Trophoblast cell (in vitro differentiated cells and primary cell): Measurements from ENCODE around the gene TUBGCP2.

Experiments used
- DNase-seq, 2 donors: peaks; one replicate each; pipeline ENCODE4 v3.0.0-alpha.2; 2016
- H2AFZ ChIP-seq: 2 replicates; pipeline ENCODE4 v1.6.1; 2013; ENCODE audit warnings: low read length, moderate library complexity, mild to moderate bottlenecking; ENCODE audit not compliant: insufficient read depth, poor library complexity
- H2AK5ac ChIP-seq: 2 replicates; pipeline ENCODE4 v1.6.1; 2013; ENCODE audit warnings: mild to moderate bottlenecking, low read length
- H2BK120ac ChIP-seq: 2 replicates; pipeline ENCODE4 v1.6.1; 2013; ENCODE audit warnings: low read length, mild to moderate bottlenecking, moderate library complexity; ENCODE audit not compliant: insufficient read depth, poor library complexity
- H2BK12ac ChIP-seq: 2 replicates; pipeline ENCODE4 v1.6.1; 2013; ENCODE audit warnings: mild to moderate bottlenecking, low read length, moderate library complexity
- H2BK5ac ChIP-seq: 2 replicates; pipeline ENCODE4 v1.6.1; 2013; ENCODE audit warnings: low read length, low read depth, moderate library complexity, mild to moderate bottlenecking; ENCODE audit not compliant: poor library complexity
- H3K14ac ChIP-seq: 2 replicates; pipeline ENCODE4 v1.6.1; 2013; ENCODE audit warnings: mild to moderate bottlenecking, low read length
- H3K18ac ChIP-seq: 2 replicates; pipeline ENCODE4 v1.6.1; 2013; ENCODE audit warnings: mild to moderate bottlenecking, low read length
- H3K23ac ChIP-seq: 2 replicates; pipeline ENCODE4 v1.6.1; 2013; ENCODE audit warnings: low read length
- H3K27ac ChIP-seq: 2 replicates; pipeline ENCODE4 v1.5.1; 2013; ENCODE audit warnings: low read depth, mild to moderate bottlenecking, inconsistent platforms, low read length, moderate library complexity
- H3K27me3 ChIP-seq: 2 replicates; pipeline ENCODE4 v1.6.1; 2013; ENCODE audit warnings: inconsistent platforms, mild to moderate bottlenecking, low read length, moderate library complexity; ENCODE audit not compliant: insufficient read depth
- H3K36me3 ChIP-seq, 2 experiments: 1 replicate in 1 of 2; 2 replicates in 1 of 2; pipeline ENCODE4 v1.6.1; 2013; ENCODE audit warnings: low read length in 2 of 2, mild to moderate bottlenecking in 2 of 2, moderate library complexity in 1 of 2; ENCODE audit not compliant: insufficient read depth in 2 of 2, control insufficient read depth in 1 of 2
- H3K4ac ChIP-seq: 2 replicates; pipeline ENCODE4 v1.6.1; 2013; ENCODE audit warnings: low read depth, mild to moderate bottlenecking, low read length, moderate library complexity
- H3K4me1 ChIP-seq, 2 experiments: 1 replicate in 1 of 2; 2 replicates in 1 of 2; pipeline ENCODE4 v1.6.1; 2013; ENCODE audit warnings: low read length in 2 of 2, mild to moderate bottlenecking in 2 of 2, moderate library complexity in 1 of 2; ENCODE audit not compliant: insufficient read depth in 2 of 2, control insufficient read depth in 1 of 2
- H3K4me2 ChIP-seq: 2 replicates; pipeline ENCODE4 v1.6.1; 2013; ENCODE audit warnings: inconsistent platforms, mild to moderate bottlenecking, low read length, moderate library complexity
- H3K4me3 ChIP-seq: 2 replicates; pipeline ENCODE4 v1.5.1; 2013; ENCODE audit warnings: mild to moderate bottlenecking, low read depth, low read length, inconsistent platforms
- H3K79me1 ChIP-seq: one replicate; pipeline ENCODE4 v1.6.1; 2013; ENCODE audit warnings: low read length
- H3K79me2 ChIP-seq: 2 replicates; pipeline ENCODE4 v1.6.1; 2013; ENCODE audit warnings: low read length, mild to moderate bottlenecking; ENCODE audit not compliant: control insufficient read depth, insufficient read depth, poor library complexity
- H3K9ac ChIP-seq: 2 replicates; pipeline ENCODE4 v1.6.1; 2013; ENCODE audit warnings: mild to moderate bottlenecking, low read length
- H3K9me3 ChIP-seq: 2 replicates; pipeline ENCODE4 v1.6.1; 2013; ENCODE audit warnings: low read depth, mild to moderate bottlenecking, control low read depth, inconsistent platforms, low read length; ENCODE audit not compliant: insufficient read depth
- H4K12ac ChIP-seq: 2 replicates; pipeline ENCODE4 v1.6.1; 2013; ENCODE audit warnings: low read depth, mild to moderate bottlenecking, low read length, moderate library complexity
- H4K8ac ChIP-seq: 2 replicates; pipeline ENCODE4 v1.6.1; 2013; ENCODE audit warnings: low read depth, mild to moderate bottlenecking, low read length, moderate library complexity
- H4K91ac ChIP-seq: one replicate; pipeline ENCODE4 v1.6.1; 2013; ENCODE audit warnings: low read depth, mild to moderate bottlenecking, low read length, moderate library complexity
- WGBS: extraction: QIAGEN DNeasy Blood & Tissue Kit; methylation state at CpG from one replicate; pipeline ENCODE4 v1.1.7; 2013; ENCODE audit warnings: missing lambda C conversion rate; ENCODE audit not compliant: insufficient read length, insufficient coverage; ENCODE audit errors: extremely low coverage; 5-methylcytosine and 5-hydroxymethylcytosine counted together

TUBGCP2 gene

DNA sequence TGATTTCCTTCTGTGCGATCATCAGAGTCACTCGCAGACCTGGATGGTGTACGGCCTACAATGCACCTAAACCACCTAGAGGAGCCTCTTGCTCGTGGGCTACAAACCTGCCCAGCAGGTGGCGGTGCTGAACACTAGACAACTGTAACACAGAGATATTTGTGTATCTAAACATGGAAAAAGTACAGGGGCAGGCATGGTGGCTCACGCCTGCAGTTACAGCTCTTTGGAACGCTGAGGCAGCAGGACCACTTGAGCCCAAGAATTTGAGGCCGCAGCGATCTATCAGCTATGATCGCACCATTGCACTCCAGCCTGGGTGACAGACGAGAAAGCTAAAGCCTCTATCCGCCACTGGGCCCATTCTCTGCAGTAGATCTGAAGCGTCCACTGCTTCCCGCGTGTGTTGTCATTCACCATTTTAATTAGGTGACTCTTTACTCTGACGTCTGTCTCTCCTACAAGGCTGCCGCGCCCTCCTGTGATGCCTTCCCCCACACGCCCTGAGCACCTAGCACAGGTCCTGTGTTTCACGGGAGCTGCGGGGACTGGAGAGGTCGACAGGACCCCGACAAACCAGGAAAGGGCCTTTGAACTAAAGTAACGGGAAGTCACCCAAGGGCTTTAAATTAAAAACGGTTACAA, 774 bp downstream of the TUBGCP2 start:
- Histone ChIP-seq H3K9me3 (peaks cover 5% of the 10 kb centered on the region), H3K27me3 (no peaks in the 10 kb centered on the region), H3K18ac (peak overlapping the region; percentile 4), H3K79me2 (peaks cover 5% of the 10 kb centered on the region), H3K14ac (peak overlapping the region; percentile 84), H3K36me3 (peaks cover 19 to 21% of the 10 kb centered on the region in 2 experiments), H2AK5ac (no peak overlapping the region), H3K4me1 (peaks cover 4 to 10% of the 10 kb centered on the region in 2 experiments), H4K12ac (peak overlapping the region; percentile 67), H3K4me3 (peak overlapping the region; percentile 98), H2BK12ac (no peak overlapping the region), H3K79me1 (peaks cover 7% of the 10 kb centered on the region), H2AFZ (peak overlapping the region; percentile 76), H4K8ac (peak overlapping the region; percentile 5), H3K23ac (no peak overlapping the region), H2BK5ac (no peak overlapping the region), H3K27ac (no peak overlapping the region), H3K9ac (peak overlapping the region; percentile 97), H2BK120ac (peak overlapping the region; percentile 80), H3K4ac (peak overlapping the region; percentile 84), H3K4me2 (peak overlapping the region; percentile 88), H4K91ac (peak overlapping the region; percentile 91)
- DNase-seq = peak; percentile 86 to 95
- no CpG with 5 or more reads among the region's 25 CpGs for WGBS

DNA sequence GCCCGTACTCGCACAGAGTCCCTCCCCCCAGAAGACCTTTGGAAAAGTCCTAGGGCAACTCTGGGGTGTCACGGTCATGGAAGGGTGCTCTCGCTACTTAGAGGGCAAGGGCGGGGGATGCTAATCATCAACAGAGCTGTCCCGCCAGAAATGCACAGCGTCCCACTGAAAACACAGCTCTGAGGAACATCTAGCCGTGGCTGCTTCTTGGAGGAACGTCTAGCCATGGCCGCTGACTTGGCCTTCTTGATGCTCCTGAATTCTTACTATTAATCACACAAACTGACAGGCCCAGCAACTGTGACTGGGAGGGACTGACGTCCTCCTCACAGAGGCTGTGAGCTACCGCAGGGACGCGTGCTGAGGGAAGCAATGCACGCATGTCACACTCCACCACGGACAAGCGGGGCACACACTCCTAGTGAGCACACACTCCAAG, 1.7 kb downstream of the TUBGCP2 start:
- Histone ChIP-seq H3K27ac (no peak overlapping the region), H2BK120ac (no peak overlapping the region), H4K12ac (no peak overlapping the region), H3K14ac (no peak overlapping the region), H3K4me1 (peaks cover 4 to 10% of the 10 kb centered on the region in 2 experiments), H3K36me3 (peaks cover 22 to 23% of the 10 kb centered on the region in 2 experiments), H3K23ac (no peak overlapping the region), H2BK5ac (no peak overlapping the region), H3K79me1 (peaks cover 7% of the 10 kb centered on the region), H3K9ac (no peak overlapping the region), H3K79me2 (peaks cover 5% of the 10 kb centered on the region), H3K4me2 (no peak overlapping the region), H4K91ac (no peak overlapping the region), H3K18ac (peak overlapping the region; percentile 54), H2AFZ (no peak overlapping the region), H4K8ac (no peak overlapping the region), H2AK5ac (no peak overlapping the region), H3K4me3 (no peak overlapping the region), H2BK12ac (no peak overlapping the region), H3K4ac (peak overlapping the region; percentile 61), H3K27me3 (no peaks in the 10 kb centered on the region), H3K9me3 (peaks cover 5% of the 10 kb centered on the region)
- no peak for DNase-seq
- WGBS = no CpG with 5 or more reads among the region's 17 CpGs

DNA sequence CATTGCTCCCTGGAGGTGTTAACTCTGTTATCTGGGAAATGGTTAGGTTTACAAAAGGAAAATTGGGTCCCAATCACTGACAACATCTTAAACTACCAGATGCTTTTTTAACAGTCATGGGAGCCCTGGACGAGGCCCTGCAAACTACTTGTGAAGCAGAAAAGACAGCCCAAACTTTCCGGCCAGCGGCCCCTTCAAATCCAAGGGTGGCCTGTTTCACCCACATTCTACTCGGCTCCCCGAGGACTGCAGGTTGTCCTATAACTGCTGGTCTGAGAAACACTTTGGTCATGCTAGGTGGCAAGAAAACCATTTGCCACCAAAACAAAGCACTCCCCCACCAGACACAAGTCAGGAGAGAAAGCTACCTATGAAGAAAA, 2.6 kb downstream of the TUBGCP2 start:
- Histone ChIP-seq H4K8ac (no peak overlapping the region), H2BK12ac (no peak overlapping the region), H3K27ac (no peak overlapping the region), H2BK5ac (no peak overlapping the region), H2AFZ (no peak overlapping the region), H2BK120ac (no peak overlapping the region), H3K23ac (no peak overlapping the region), H3K9ac (no peak overlapping the region), H3K14ac (no peak overlapping the region), H3K18ac (no peak overlapping the region), H3K4me2 (no peak overlapping the region), H3K36me3 (peaks cover 22 to 23% of the 10 kb centered on the region in 2 experiments), H3K4ac (no peak overlapping the region), H3K27me3 (no peaks in the 10 kb centered on the region), H3K79me2 (peaks cover 5% of the 10 kb centered on the region), H4K12ac (no peak overlapping the region), H3K4me3 (no peak overlapping the region), H3K79me1 (peaks cover 7% of the 10 kb centered on the region), H2AK5ac (no peak overlapping the region), H3K9me3 (peaks cover 5% of the 10 kb centered on the region), H4K91ac (no peak overlapping the region), H3K4me1 (peaks cover 4 to 10% of the 10 kb centered on the region in 2 experiments)
- WGBS = no CpG with 5 or more reads among the region's 5 CpGs
- DNase-seq = no peak

DNA sequence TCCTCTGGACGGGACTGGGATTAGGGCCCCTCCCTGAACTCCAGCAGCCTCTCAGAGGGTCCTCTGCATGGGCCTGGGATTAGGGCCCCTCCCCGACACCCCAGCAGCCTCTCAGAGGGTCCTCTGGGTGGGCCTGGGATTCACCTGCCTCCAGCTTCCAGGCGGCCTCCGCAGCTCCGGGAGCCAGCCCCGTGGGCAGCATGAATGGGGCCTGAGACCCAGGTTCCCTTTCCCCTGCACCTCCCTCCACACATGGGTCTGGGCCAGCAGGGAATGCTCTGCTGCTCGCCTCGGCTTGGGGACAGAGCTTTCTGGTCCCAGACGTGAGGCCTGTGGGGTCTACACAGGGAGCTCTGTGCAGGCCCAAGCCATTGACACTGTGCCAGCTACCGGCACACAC, 5.5 kb downstream of the TUBGCP2 start:
- peaks cover 2 to 7% of the 10 kb centered on the region in 2 experiments for H3K4me1 ChIP-seq
- H3K79me2 ChIP-seq = no peaks in the 10 kb centered on the region
- no peak overlapping the region for H3K9ac ChIP-seq
- DNase-seq = no peak
- H2BK5ac ChIP-seq = no peak overlapping the region
- no peak overlapping the region for H3K27ac ChIP-seq
- no peaks in the 10 kb centered on the region for H3K27me3 ChIP-seq
- no peak overlapping the region for H4K91ac ChIP-seq
- no peak overlapping the region for H2BK12ac ChIP-seq
- H3K79me1 ChIP-seq = no peaks in the 10 kb centered on the region
- H3K23ac ChIP-seq = no peak overlapping the region
- no peak overlapping the region for H2BK120ac ChIP-seq
- peaks cover 30 to 40% of the 10 kb centered on the region in 2 experiments for H3K36me3 ChIP-seq
- no peak overlapping the region for H2AK5ac ChIP-seq
- H4K12ac ChIP-seq = no peak overlapping the region
- no peak overlapping the region for H3K4me2 ChIP-seq
- no CpG with 5 or more reads among the region's 10 CpGs for WGBS
- no peaks in the 10 kb centered on the region for H3K9me3 ChIP-seq
- H3K4me3 ChIP-seq = no peak overlapping the region
- no peak overlapping the region for H3K14ac ChIP-seq
- no peak overlapping the region for H3K4ac ChIP-seq
- no peak overlapping the region for H2AFZ ChIP-seq
- no peak overlapping the region for H4K8ac ChIP-seq
- no peak overlapping the region for H3K18ac ChIP-seq
